HAP-1 (cell line): Measurements from ENCODE around the gene RUFY2.
A peak's percentile ranks its signal among the peaks of the same experiment; 100 is the strongest.
"Not testable (repeated sequence)": the region's sequence is repeated elsewhere in the genome, so short reads cannot be mapped to it uniquely, and the experiment has no call there.

Source experiments
- DNase-seq, 2 experiments: peaks; one replicate each; pipeline ENCODE4 v3.0.0-alpha.2; 2016 to 2020; ENCODE audit warnings: low spot score in 2 of 2
- H3K27me3 ChIP-seq: fragments of 250-450 bp; sonication (Bioruptor Pico); 2 replicates; pipeline ENCODE4 v1.5.1; 2020; ENCODE audit warnings: low read depth, mild to moderate bottlenecking, moderate library complexity
- H3K36me3 ChIP-seq: fragments of 250-450 bp; sonication (Bioruptor Pico); replicated peaks from 2 replicates; pipeline ENCODE4 v1.5.1; 2020; ENCODE audit warnings: mild to moderate bottlenecking
- H3K4me1 ChIP-seq: fragments of 250-450 bp; sonication (Bioruptor Pico); 2 replicates; pipeline ENCODE4 v1.5.1; 2020; ENCODE audit warnings: mild to moderate bottlenecking
- H3K4me3 ChIP-seq: fragments of 250-450 bp; sonication (Bioruptor Pico); 2 replicates; pipeline ENCODE4 v1.5.1; 2020; ENCODE audit warnings: mild to moderate bottlenecking, moderate library complexity
- H3K9me3 ChIP-seq: fragments of 250-450 bp; sonication (Bioruptor Pico); 2 replicates; pipeline ENCODE4 v1.5.1; 2020; ENCODE audit warnings: mild to moderate bottlenecking, moderate library complexity
- in situ Hi-C: fragments of 300-500 bp; cut with MboI; formaldehyde crosslinking; loops from 3 replicates; pipeline ENCODE4 v1.14.3; 2020; ENCODE audit warnings: low sequenced_read_pairs, inconsistent platforms, mixed read lengths

RUFY2 gene

DNA sequence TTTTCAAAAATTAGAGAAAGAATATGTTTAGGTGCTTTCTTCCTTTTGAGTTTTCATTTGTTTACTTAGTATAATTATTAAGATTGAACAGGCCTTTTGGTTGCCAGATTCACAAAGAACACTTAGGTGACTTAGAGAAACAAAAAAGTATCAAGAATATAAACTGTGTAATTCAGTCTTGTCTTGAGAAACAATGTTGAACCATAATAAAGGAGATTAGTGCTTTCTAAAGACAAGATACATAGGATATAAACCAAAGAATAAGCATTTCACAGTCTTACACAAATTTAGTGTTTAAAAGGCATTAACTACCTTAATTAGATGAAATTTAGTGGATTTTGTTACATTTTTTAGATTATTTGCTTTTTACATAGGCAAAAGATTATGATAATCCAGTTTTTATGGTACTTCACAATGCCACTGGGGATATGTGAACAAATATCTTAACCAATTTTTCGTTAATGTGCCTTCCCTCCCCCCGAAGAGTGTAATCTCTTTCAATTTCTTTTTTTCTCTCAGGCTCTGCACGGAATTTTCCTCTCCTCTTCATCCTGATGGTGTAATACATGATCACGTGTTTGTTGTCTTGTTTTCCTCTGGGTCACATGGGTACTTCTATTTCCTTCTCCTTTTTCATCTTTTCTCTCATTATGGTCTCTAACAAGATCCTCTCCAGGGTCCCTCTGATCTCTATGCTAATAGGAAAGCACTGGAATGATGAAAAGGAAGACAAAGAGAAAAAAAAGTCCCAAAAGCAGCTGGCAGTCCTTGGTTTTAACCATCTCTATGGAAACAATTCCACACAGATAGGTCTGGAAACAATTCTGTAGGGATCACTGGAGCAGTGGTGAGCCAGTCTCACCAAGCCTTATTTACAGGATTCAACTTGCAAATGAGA is 78.9 kb downstream of the RUFY2 start:
- in situ Hi-C loops = no loop called here
- peak; percentile 35 to 87 for DNase-seq
- no peaks in the 10 kb centered on the region for H3K9me3 ChIP-seq

GRCh38 chr10:68324396-68324795 is 82.7 kb downstream of the RUFY2 start:
- DNase-seq, in situ Hi-C loops, H3K9me3 ChIP-seq, H3K4me3 ChIP-seq, H3K27me3 ChIP-seq, H3K36me3 ChIP-seq: not testable (repeated sequence)
- peaks cover 17% of the 10 kb centered on the region for H3K4me1 ChIP-seq

More for the DNA sequence above, 78.9 kb downstream of the RUFY2 start:
- Histone ChIP-seq H3K27me3 (no peaks in the 10 kb centered on the region), H3K4me1 (peaks cover 29% of the 10 kb centered on the region), H3K4me3 (no peak overlapping the region), H3K36me3 (peaks cover 8% of the 10 kb centered on the region)

DNA sequence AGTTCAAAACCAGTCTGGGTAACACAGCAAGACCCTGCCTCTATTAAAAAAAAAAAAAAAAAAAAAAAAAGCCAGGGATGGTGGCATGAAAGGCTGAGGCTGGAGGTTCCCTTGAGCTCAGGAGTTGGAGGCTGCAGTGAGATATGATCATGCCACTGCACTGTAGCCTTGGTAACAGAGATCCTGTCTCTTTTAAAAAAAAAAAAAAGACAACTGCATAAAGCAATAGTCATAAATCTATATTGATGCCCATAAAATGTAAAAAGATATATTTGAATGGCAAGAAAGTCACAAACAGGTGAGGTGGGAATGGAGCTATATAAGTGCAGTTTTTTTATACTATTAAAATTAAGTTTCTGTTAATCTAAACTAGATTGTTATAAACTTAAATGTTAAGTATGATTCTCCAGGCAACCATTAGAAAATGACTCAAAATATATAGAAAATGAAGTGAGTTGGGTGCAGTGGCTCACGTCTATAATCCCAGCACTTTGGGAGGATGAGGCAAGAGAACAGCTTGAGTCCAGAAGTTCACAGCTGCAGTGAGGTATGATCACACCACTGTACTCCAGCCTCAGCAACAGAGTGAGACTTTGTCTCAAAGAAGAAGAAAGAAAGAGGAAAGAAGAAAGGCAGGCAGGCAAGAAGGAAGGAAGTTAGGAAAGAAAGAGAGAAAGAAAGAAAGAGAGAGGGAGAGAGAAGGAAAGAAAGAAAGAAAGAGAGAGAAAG is 88.6 kb downstream of the RUFY2 start:
- Histone ChIP-seq H3K36me3 (no peaks in the 10 kb centered on the region), H3K4me3 (no peak overlapping the region), H3K4me1 (no peaks in the 10 kb centered on the region), H3K27me3 (no peaks in the 10 kb centered on the region), H3K9me3 (no peaks in the 10 kb centered on the region)
- in situ Hi-C loops = no loop called here
- no peak for DNase-seq

DNA sequence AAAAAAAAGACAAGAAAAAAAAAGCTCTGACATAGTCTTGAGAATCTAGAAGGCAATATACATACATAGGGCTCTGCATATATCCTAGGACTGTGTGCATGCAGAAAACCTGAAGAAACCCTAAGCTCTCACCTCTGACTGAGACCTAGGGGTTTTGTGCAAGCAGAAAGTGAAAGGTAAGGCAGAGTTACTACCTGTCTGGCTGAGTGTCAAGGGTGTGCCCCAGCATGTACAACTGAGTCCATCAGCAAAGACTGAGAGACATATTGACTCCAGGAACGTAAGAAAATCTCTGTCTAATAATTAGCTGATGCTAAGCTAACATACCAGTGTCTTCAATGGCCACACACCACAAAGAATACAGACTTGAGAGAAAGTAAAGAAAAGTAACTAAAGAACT is 91.5 kb downstream of the RUFY2 start:
- Histone ChIP-seq H3K4me1 (no peaks in the 10 kb centered on the region), H3K4me3 (no peak overlapping the region), H3K9me3 (no peaks in the 10 kb centered on the region), H3K36me3 (no peaks in the 10 kb centered on the region), H3K27me3 (no peaks in the 10 kb centered on the region)
- in situ Hi-C loops = no loop called here
- no peak for DNase-seq

- in situ Hi-C loops, H3K9me3 ChIP-seq, H3K4me3 ChIP-seq, H3K4me1 ChIP-seq, H3K27me3 ChIP-seq, DNase-seq, H3K36me3 ChIP-seq: not testable (repeated sequence)
Observed at GRCh38 chr10:68314930-68315329, 92.1 kb downstream of the RUFY2 start.

DNA sequence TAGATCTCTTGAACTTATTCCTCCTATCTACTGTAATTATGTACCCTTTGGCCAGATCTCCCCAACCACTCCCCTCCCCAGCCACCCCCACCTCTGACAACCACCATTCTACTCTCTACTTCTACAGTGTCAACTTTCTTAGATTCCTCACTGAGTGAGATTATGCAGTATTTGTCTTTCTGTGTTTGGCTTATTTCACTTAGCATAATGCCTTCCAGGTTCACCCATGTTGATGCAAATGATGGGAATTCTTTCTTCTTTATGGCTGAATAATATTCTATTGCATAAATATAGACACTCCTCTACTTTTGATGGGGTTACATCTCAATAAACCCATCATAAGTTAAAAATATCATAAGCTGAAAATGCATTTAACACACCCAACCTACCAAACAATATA is 96.5 kb downstream of the RUFY2 start:
- no peak for DNase-seq
- in situ Hi-C loops = no loop called here
- H3K4me3 ChIP-seq = no peak overlapping the region

GRCh38 chr10:68305854-68306253 is 101.2 kb downstream of the RUFY2 start:
- Histone ChIP-seq H3K4me3 (no peak overlapping the region), H3K27me3 (no peaks in the 10 kb centered on the region), H3K9me3 (no peaks in the 10 kb centered on the region), H3K36me3 (no peaks in the 10 kb centered on the region), H3K4me1 (no peaks in the 10 kb centered on the region)
- no peak for DNase-seq
- in situ Hi-C loops = loop anchor here (10.0 kb wide), 1 partner anchor 451 kb away; no protein-coding TSS in a partner anchor

More for the DNA sequence above, 96.5 kb downstream of the RUFY2 start:
- Histone ChIP-seq H3K9me3 (no peaks in the 10 kb centered on the region), H3K4me1 (no peaks in the 10 kb centered on the region), H3K27me3 (no peaks in the 10 kb centered on the region), H3K36me3 (no peaks in the 10 kb centered on the region)

- Histone ChIP-seq H3K27me3 (no peaks in the 10 kb centered on the region), H3K4me3 (no peak overlapping the region), H3K9me3 (no peaks in the 10 kb centered on the region), H3K36me3 (no peaks in the 10 kb centered on the region), H3K4me1 (no peaks in the 10 kb centered on the region)
- in situ Hi-C loops = loop anchor here (10.0 kb wide), 1 partner anchor 449 kb away; no protein-coding TSS in a partner anchor
- DNase-seq = no peak
Observed at GRCh38 chr10:68303849-68304412, 103.1 kb downstream of the RUFY2 start.

GRCh38 chr10:68302871-68303270 is 104.2 kb downstream of the RUFY2 start:
- Histone ChIP-seq H3K9me3 (no peaks in the 10 kb centered on the region), H3K4me3 (no peak overlapping the region), H3K4me1 (no peaks in the 10 kb centered on the region), H3K27me3 (no peaks in the 10 kb centered on the region), H3K36me3 (no peaks in the 10 kb centered on the region)
- in situ Hi-C loops = loop anchor here (10.0 kb wide), 1 partner anchor 448 kb away; no protein-coding TSS in a partner anchor
- no peak for DNase-seq

DNA sequence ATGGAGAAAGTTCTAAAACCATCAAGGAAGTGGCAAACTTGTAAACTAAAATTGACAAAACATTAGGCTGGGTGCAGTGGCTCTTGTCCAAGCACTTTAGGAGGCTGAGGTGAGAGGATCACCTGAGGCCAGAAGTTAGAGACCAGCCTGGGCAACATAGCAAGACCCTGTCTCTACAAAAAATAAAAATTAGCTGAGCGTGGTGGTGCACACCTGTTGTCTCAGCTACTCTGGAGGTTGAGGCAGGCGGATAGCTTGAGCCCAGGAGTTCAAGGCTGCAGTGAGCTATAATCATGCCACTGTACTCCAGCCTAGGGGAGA is 104.6 kb downstream of the RUFY2 start:
- Histone ChIP-seq H3K9me3 (no peaks in the 10 kb centered on the region), H3K4me1 (no peaks in the 10 kb centered on the region), H3K36me3 (no peaks in the 10 kb centered on the region), H3K4me3 (no peak overlapping the region), H3K27me3 (no peaks in the 10 kb centered on the region)
- DNase-seq = no peak
- in situ Hi-C loops = loop anchor here (10.0 kb wide), 1 partner anchor 448 kb away; no protein-coding TSS in a partner anchor

DNA sequence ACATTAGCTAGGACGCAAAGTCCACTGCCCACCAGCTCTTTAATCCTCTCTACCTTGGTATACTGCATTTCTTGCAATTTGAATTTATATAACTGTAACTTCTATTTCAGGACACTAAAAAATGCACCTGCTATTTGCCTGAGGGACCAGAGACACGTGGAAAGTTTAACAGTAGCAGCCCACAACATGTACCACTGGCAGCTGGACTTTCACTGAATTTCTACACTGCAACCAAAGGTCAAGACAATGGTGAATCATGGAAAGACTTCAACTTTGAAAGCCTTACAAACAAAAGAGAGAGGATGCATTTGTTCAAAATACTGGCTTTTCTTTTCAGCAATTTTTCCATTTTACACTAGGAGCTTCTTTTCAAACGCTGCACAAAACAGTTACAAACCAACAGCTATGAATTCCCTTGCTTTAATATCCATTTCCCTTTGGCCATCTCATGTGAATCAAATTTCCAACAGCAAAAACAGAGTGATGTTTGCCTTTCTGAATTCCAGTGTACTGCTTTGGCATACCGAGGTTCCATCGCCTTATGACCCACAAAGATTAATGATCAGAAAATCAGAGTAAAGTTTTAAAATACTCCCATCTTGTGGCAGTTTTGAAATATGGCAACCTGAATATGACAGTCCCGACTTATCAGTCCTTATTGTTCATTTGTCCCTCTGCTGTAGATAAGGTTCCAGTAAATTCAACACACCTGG is 105.1 kb downstream of the RUFY2 start:
- DNase-seq = peak; percentile 10 to 66
- Histone ChIP-seq H3K36me3 (no peaks in the 10 kb centered on the region), H3K4me1 (no peaks in the 10 kb centered on the region), H3K4me3 (no peak overlapping the region), H3K27me3 (no peaks in the 10 kb centered on the region), H3K9me3 (no peaks in the 10 kb centered on the region)
- in situ Hi-C loops = loop anchor here (10.0 kb wide), 1 partner anchor 447 kb away; no protein-coding TSS in a partner anchor

DNA sequence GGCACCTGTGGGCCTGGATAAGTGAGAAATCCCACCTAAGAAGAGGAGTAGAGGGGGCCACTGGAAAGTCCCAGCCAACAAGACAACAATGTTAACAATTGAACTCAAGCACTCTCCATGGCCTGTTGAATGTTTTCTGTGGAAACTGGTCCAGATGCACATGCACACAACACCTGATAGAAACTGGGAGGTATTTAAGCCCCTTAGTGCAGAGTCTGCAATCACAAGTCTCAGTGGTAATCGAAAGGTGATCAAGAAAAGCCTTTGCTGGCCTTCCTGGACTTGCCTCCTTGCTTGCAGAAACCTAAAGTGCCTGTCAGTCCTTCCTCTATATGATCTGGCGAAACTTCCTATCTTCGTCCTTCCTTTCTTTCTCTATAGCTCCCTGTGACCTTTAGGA is 105.8 kb downstream of the RUFY2 start:
- no peak for DNase-seq
- Histone ChIP-seq H3K4me1 (no peaks in the 10 kb centered on the region), H3K9me3 (no peaks in the 10 kb centered on the region), H3K36me3 (no peaks in the 10 kb centered on the region), H3K4me3 (no peak overlapping the region), H3K27me3 (no peaks in the 10 kb centered on the region)
- in situ Hi-C loops = loop anchor here (10.0 kb wide), 1 partner anchor 446 kb away; no protein-coding TSS in a partner anchor
